NB4 (cell line): ENCODE results near the gene BMP7.

ENCODE experiments used
- MYC ChIP-seq: IDR thresholded peaks from 2 replicates; pipeline ENCODE4 v1.6.1; 2011; ENCODE audit warnings: low read depth, low read length
- POLR2A ChIP-seq: IDR thresholded peaks from 2 replicates; pipeline ENCODE4 v1.6.1; 2011; ENCODE audit warnings: mild to moderate bottlenecking; ENCODE audit not compliant: insufficient read length; ENCODE audit errors: extremely low read depth
- TF ChIP-seq, protein P1 (sequence below): IDR thresholded peaks from one replicate; pipeline ENCODE4 v1.5.1; 2012; ENCODE audit warnings: low read depth, low read length
- TF ChIP-seq, protein P2 (sequence below): IDR thresholded peaks from 2 replicates; pipeline ENCODE4 v1.6.1; 2011; ENCODE audit warnings: low read depth, low read length

DNA sequence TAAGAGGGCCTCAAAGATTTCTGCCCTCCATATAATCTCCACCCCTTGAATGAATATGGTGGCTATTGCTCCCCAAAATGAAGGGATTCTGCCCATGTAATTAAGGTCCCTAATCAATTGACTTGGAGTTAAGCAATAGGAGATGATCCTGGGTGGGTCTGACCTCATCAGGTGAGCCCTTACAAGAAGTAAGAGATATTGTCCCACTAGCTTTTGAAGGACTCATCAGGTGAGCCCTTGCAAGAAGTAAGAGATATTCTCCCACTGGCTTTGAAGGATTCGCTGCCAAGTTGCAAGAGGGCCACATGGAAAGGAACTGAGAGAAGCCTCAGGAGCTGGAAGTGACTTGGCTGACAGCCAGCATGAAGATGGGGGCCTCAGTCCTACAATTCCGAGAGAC, 103.4 kb downstream of the BMP7 start:
- TF ChIP-seq, protein P1, sequence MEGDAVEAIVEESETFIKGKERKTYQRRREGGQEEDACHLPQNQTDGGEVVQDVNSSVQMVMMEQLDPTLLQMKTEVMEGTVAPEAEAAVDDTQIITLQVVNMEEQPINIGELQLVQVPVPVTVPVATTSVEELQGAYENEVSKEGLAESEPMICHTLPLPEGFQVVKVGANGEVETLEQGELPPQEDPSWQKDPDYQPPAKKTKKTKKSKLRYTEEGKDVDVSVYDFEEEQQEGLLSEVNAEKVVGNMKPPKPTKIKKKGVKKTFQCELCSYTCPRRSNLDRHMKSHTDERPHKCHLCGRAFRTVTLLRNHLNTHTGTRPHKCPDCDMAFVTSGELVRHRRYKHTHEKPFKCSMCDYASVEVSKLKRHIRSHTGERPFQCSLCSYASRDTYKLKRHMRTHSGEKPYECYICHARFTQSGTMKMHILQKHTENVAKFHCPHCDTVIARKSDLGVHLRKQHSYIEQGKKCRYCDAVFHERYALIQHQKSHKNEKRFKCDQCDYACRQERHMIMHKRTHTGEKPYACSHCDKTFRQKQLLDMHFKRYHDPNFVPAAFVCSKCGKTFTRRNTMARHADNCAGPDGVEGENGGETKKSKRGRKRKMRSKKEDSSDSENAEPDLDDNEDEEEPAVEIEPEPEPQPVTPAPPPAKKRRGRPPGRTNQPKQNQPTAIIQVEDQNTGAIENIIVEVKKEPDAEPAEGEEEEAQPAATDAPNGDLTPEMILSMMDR = no peak
- no peak for TF ChIP-seq POLR2A
- TF ChIP-seq, protein P2, sequence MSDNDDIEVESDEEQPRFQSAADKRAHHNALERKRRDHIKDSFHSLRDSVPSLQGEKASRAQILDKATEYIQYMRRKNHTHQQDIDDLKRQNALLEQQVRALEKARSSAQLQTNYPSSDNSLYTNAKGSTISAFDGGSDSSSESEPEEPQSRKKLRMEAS = no peak
- TF ChIP-seq MYC = no peak
